DMS 273 (cell line): ENCODE measurements around the gene MAEA.
"Not testable (repeated sequence)": the region's sequence is repeated elsewhere in the genome, so short reads cannot be mapped to it uniquely, and the experiment has no call there.

Experiments
- DNase-seq: peaks from one replicate; lab custom pipeline; 2025; ENCODE audit not compliant: unreplicated experiment; lab: John Stamatoyannopoulos, UW

Gene MAEA

DNA sequence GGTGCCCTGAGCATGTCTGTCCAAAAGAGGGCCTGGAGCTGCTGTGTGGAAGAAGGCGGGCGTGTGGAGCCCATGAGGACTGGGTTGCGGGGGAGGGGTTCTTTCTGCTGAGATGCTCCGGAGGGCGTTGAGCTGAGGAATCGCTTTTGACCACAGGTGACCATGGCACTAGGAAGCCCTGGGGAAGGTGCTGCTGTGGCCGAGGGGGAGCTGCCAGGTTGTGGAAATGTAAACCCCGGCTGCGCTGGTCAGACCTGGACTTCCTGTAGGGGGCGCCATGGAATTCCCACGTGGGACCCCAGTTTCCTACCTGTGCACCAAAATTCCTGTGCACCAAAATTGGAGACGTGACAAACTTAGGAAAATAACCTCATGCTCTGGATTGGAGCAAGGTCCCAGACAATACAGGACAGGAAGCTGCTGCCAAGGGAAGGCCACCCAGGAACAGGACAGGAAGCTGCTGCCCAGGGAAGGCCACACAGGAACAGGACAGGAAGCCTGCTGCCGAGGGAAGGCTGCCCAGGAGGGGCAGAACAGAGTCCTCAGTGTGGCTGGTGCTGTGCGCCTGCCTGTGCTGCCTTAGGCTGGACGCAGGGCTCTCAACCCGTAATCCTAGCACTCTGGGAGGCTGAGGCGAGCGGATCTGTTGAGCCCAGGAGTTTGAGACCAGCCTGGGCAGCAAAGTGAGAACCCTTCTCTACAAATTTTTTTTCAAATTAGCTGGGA, 29.0 kb downstream of the MAEA start:
- no peak for DNase-seq

DNA sequence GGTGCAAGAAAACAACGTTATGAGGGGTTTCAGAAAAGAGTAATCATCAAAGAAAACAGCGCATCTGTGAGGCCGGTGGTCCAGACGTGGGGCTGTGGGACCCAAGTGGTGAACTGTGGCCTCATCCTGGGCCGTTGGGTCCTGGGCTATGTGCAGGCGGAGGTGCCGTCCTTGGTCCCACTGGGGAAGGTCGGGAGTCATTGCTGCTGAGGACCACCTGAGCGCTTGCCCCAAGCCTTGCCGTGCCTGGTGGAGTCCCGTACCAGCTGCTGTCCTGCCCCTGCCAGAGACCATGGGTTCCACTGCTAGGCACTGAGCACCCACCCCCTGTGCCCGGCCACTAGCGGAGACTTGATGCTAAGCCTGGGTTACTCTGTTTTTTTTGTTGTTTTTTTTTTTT, 31.8 kb downstream of the MAEA start:
- DNase-seq, result no peak

DNA sequence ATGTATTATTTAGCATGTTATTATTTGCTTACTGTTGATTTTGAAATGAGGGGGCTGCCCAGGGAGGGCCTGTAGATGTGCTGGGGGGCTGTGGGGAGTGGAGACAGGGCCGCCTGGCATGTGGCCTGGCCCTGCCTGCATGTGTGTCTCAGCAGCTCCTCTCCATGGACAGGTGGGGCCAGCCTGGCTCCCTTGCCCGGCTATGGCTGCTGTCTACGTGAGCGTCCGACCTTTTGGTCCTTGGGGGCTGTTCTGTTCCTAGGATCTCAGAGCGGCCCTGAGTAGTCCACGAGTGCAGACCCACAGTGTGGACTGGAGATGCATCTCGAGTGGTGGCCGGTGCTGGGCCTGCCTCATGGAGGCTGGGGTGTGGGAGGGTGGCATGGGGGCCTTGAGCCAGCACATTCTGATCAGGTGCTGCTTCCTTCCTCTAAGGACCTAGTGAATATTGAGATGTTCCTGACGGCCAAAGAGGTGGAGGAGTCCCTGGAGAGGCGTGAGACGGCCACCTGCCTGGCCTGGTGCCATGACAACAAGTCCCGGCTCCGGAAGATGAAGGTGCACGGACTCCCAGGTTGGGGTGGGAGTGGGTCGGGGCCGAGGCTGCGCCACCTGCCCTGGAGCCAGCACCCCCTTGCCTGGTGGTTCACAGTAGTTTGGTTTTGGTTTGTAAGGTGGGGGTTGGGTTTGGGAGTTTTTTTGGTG, 32.4 kb downstream of the MAEA start:
- DNase-seq, result no peak

DNA sequence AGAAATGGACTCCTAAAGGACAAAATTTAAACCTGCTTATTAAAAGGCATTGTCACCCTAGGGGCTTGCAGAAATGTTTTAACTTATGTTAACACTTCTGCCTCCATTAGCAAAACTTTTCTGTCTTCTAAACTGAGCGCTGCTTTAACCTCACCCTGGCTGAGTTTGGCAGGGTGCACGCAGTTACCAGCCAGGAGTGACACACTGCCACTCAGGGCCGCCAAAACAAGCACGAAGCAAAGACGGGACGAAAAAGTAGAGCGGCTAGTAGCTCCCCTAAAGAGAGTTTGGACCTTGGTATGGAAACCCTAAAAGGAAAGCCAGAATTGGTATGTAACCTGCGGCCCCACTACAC, 33.6 kb downstream of the MAEA start:
- DNase-seq, result no peak

DNA sequence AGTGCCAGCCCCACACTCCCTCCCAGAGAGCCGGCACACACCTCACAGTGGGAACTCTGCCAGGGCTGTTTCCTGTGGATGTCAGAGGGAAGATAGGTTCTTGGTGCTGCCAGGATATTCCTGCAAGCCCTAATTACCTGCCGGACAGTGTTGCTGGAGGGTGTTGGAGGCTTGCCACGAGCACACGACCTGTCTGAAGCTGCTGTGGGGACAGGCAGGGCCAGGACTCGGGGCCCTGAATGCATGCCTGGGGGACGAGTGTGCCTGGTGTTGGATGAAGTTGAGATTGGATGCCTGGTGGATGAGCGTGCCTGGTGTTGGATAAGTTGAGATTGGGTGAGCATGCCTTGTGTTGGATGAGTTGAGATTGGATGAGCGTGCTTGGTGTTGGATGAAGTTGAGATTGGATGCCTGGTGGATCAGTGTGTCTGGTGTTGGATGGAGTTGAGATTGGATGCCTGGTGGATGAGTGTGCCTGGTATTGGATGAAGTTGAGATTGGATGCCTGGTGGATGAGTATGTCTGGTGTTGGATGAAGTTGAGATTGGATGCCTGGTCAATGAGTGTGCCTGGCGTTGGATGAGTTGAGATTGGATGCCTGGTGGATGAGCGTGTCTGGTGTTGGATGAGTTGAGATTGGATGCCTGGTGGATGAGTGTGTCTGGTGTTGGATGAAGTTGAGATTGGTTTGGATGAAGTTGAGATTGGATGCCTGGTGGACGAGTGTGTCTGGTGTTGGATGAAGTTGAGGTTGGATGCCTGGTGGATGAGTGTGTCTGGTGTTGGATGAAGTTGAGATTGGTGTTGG, 34.1 kb downstream of the MAEA start:
- no peak for DNase-seq

DNA sequence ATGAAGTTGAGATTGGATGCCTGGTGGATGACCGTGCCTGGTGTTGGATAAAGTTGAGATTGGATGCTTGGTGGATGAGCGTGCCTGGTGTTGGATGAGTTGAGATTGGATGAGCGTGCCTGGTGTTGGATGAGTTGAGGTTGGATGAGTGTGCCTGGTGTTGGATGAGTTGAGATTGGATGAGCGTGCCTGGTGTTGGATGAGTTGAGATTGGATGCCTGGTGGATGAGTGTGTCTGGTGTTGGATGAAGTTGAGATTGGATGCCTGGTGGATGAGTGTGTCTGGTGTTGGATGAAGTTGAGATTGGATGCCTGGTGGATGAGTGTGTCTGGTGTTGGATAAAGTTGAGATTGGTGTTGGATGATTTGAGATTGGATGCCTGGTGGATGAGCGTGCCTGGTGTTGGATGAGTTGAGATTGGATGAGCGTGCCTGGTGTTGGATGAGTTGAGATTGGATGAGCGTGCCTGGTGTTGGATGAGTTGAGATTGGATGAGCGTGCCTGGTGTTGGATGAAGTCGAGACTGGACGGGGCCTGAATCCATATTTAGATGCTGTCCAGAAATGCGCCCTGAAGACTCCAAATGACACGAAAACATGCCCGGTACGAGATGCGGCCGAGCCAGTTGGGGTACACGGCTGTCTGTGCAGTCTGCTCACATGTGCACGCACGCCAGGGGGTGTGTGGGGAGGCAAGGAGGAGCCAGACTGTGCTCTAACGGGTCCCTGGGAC, 34.9 kb downstream of the MAEA start:
- DNase-seq, result not testable (repeated sequence)

DNA sequence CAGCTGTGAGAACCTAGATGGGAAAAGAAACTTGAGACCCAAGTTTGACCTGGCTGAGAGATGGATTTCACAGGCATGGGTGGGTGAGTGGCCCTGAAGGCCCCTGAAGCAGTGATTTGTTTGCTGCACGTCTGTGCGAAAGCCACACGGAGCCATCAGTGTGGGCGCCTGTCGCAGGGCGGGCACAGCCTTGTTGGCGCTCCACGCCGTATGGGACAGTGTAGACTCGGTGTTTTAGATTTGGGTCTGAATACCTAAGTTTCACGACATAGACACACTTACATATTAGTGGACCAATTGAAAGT, 35.4 kb downstream of the MAEA start:
- no peak for DNase-seq

DNA sequence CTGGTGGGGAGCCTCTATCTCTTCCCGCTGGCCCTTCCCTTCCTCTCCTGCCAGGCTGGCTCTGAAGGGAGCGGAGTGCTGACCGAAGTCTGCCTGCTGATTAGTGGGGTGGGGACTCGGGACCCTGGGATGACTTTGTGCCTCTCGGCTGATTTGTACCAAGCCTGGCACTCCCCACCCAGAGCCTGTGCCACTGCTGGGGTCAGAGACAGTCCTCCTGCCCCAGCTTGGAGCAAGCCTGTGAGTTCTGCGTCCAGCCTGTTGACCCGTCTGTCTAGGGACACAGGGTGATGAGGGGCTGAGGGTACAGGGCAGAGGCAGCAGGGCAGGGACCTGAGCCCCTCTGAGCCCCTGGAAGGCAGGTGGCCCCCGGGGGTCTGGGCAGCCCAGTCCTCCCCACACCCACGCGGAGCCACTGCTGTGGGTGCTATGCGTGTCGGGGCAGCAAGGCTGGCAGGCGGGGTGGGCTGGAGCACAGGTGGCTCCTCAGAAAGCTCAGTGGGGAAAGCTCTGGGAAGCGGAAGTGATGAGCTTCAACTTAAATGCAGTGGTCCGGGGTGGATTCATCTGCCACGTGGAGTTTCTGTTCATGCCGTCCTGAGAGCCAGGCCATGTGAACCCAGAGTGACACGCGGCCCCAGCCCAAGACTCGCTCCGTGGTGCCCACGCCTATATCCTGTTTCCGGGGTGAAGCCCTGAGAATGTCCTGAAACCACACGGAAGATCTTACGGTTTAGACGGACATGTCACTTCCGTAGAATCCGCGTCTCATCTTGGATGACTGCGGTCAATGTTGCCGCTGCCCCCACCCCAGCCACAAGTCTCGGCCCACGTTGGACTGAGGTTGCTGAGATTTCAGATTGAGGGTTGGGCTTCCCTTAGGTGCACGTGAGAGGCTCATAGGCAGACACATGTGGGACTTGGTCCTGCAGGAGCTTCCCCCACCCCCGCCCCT, 36.3 kb downstream of the MAEA start:
- DNase-seq, result no peak

DNA sequence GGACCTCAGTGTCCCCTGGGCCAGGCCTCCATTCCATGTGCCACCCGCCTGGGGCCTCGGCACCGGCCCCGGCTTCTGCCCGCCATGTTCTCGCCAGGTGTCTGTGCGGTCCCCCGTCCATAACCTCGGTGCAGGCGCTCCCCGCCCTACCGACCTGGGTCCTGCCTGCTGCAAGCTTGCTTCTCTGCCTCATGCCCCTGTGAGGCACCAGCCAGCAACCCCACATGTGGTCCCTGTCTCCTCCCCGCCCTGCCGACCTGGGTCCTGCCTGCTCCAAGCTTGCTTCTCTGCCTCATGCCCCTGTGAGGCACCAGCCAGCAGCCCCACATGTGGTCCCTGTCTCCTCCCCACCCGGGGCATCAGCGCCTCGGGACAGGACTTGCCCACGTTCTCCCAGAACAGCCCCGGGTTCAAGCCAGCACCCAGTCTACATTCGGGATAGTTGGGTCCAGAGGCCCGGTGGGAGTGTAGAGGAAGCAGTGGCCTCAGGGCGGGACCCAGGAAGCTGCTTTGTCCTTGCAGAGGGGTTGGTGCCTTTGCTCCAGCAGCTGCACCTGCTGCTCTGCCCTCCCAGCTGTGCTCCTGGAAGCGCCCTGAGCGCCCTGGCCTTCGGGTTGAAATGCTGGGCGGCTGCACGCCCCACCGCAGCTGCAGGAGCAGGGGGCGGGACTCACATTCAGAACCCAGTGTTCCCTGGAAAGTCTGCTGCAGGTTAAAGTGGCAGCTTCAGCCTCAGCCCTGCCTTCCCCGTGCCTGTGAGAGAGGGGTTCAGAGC, 37.2 kb downstream of the MAEA start:
- DNase-seq, result no peak

DNA sequence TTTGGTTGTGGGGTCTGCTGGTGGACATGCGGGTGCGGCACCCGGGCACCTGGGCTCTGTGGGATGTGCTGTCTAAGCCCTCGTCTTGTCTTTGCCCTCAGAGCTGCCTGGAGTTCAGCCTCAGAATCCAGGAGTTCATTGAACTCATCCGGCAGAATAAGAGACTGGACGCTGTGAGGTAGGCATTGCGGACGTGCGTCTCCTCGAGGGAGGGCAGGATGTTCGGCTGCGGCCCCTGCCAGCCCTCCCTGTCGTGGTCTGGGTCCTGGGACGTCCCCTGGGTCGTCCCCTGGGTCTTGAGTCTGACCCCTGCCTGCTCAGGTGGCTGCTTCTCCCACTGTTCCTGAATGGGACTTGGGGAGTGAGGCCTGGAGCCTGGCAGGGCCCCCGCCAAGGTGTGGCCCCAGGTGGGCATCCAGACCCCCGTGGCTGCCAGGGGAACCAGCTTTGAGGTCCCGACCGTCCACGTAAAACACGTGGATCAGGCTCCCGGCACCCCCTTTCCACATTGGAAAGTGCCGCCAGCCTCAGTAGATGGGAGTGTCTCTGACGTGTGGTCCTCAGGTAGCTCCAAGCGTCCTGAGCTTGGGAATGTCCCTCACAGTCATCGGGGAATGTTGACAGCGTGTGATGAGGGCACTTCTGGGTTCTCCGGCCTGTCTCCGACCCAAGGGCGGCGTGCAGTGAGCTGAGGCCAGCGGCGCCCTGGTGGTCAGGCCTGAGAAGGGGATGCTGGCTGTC, 38.0 kb downstream of the MAEA start:
- DNase-seq, result no peak

DNA sequence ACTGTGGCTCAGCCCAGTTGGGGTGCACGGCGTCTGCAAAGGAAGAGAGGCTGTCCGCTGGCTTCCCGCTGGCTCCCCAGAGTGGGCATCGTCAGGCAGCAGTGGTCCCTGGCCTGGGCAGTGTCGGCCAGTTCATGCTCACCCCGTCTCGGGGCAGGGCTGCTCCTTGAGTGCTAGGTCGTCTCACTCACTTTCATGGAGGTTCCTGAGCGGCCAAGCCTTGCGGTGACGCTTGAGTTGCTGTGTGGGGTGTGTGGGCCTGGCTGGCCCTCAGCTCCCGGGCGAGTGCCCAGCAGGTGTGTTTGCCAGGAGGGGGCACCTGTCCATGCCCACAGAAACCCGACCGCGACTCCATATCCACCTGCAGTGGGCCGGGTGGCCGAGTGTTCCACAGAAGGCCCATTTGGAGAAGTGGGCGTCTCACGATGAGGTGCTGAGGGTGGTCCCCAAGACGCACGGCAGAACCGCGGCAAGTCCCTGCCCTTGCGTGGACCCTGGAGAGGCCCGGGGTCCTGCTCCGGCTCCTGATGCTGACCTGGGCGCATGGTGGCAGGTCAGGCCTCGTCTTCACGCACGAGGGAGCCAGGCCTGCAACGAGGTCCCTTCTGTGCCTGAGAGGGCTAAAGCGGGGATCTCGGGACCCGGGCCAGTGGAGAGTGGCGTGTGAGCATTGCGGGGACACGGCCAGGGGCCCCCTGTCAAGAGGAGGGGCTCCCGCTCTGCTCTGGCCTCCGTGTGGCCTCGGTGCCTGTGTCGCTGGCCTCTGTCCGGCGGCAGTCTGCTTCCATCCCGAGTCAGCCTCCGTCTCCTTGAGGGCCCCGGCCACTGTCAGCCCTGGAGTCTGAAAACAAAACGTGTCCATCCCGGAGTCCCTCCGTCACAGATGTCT, 38.8 kb downstream of the MAEA start:
- DNase-seq, result no peak

DNA sequence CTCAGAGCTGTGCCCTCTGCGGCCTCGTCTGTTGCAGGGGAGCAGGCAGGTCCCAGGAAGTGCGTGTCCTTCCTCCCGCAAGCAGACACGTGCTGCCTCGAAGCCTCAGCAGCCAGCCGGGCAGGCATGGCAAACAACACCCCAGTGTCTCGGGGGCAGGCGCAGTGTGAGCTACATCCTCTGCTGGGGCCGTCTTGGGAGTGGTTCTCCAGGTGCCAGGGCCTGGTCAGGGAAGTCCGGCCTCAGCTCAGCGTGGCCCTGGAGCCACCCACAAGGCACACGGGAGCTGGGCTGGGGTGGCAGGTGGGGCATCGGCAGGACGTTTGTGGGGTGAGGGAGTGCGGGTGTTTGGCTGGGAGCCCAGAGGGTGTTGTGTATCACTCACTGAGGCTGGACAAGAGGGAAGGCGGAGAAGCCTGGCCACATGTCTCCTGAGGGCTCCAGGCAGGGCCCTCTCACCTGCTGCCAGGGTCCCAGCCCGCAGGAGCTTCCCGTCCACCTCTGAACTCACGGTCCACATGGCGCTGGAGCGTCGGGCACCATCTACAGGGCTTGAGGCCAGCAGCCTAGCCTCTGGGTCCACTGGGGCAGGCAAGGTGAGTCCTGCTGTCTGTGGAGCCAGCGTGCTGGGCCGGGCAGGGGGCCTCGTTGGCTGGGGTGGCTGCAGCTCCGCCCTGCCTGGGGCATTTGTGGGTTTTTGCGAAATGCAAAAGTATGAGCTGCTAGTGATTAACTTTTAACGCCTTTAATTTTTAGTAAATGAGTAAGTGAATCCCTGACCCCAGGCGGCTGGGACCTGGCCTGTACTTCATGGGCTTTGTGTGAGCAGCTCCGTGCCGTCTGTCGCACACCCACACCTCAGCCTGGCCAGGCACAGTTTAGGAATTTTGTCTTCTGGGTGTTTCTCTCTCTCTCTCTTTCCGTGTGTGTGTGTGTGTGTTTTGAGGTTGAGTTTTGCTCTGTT, 40.0 kb downstream of the MAEA start:
- DNase-seq, result peak; percentile 29

DNA sequence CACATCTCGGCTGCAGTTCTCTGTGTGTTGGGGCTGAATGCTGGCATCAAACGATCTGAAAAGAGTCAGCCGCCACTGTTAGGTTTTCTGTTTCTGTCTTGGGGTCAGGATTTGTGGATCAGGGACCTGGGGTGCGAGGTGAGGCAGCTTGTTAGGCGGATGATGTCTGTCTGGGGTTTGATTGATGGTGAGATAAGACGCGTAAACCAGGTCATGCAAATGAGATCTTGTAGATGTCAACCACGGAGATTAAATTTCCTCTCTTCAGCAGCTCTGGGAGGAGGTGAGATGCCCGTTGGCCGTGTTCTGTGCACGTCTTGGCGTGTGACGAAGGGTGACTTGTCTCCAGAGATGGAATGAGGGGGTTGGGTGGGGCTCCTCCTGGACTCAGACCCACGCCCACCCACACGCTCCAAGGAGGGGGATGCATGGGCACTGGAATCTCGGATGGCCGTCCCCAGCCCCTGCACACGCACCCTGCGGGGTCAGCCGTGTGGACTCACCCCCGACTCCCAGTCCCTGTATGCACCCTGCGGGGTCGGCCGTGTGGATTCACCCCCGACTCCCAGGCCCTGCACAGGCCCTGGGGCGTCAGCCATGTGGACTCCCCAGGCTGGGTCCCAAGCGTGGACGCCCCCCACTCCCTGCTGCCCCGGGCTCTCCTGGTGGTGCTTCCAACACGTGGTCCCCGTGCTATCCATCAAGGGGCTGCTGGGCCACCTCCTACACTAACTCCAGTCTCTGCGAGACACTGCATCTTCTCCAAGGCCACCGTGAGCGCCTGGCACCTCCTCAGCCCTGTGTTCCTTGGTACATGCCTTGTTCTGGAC, 41.3 kb downstream of the MAEA start:
- no peak for DNase-seq

DNA sequence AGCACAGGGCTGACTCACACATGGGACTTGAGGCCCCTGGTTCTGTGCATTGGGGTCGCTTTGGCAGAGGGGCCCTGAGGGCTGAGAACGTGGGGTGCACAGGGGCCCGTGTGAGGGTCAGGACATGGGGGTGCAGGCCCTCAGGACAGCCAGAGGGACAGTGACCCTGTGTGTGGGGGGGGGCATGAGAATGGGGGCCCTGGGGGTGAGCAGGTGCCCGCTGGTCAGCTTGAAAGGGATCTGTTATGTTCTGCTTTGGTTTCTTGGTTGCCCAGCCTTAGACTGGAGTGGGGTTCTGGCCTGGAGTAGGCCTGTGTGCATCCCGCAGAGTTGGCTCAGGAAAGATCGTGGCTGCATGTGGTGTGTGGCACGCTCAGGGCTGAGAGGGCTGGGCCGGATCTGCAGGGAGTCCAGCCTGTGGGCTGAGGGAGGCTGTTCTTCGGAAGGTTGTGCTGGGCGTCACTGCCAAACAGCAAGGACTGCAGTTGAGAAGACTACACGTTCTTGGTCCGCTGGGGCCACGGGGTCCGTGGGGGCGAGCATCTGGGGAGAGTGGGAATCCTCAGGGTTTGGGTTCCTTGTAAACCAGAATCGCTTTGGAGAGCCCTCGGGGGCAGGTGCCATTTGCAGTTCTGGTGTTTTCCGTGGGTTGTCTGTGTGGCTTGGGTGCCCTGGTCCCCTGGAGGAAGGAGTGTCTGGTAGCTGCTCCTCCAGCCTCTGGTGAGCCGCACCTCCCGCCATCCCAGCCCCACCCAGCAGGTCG, 42.1 kb downstream of the MAEA start:
- DNase-seq, result no peak

DNA sequence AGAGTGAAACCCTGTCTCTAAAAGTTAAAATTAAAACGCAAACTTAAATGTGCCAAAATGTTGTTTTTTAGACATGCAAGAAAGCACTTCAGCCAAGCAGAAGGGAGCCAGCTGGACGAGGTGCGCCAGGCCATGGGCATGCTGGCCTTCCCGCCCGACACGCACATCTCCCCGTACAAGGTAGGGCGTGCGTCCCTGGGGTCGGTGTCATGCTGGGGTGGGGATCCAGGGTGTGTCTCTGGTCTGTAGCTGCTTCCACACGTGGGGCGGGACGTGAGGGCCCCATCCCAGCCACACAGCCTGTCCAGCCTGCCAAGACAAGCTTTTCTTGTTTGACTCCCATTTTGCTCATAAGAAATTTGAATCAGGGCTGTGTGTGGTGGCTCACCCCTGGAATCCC, 43.0 kb downstream of the MAEA start:
- no peak for DNase-seq
